IMR-90 (cell line): ENCODE measurements around the gene ZNF76.

Experiments
- CTCF ChIP-seq: conservative IDR thresholded peaks from 2 replicates; pipeline ENCODE4 v1.5.1; 2012; ENCODE audit warnings: mild to moderate bottlenecking, low read depth, low read length, improper control_type of control experiment
- POLR2A ChIP-seq: IDR thresholded peaks from 2 replicates; pipeline ENCODE4 v1.6.1; 2012; ENCODE audit warnings: mild to moderate bottlenecking, low read depth, low read length

- TF ChIP-seq POLR2A (no peak), CTCF (no peak)
Observed at GRCh38 chr6:35291491-35291890, 32.0 kb downstream of the ZNF76 start.
